Measurements from ENCODE around the gene PSME3IP1. TPM values are rescaled to one million over a fixed set of nuclear protein-coding genes. Genes with fewer than 3 reads are reported as not detected.

The PSME3IP1 gene
- total RNA-seq, 2 experiments from 2014 or later, result 115 to 137 TPM

- ChIA-PET CTCF (interaction anchor here (0.7 to 1.6 kb wide), 4 partner anchors 22 to 72 kb away, joined by 3 to 7 read pairs (median 4); partner anchors contain the start of gene CPNE2), POLR2A (no interaction called here)
- H3K4me3 Mint-ChIP-seq, result no peak overlapping the region
- no peaks in the 10 kb centered on the region for H3K27me3 Mint-ChIP-seq
- peaks cover 62% of the 10 kb centered on the region for H3K36me3 Mint-ChIP-seq (ENCODE audit: low read depth)
- H3K27ac Mint-ChIP-seq, result peak overlapping the region; percentile 28
- H3K4me1 Mint-ChIP-seq, result peaks cover 40% of the 10 kb centered on the region
- DNase-seq, result no peak
- H3K9me3 Mint-ChIP-seq, result no peaks in the 10 kb centered on the region
These were observed 29.5 kb downstream of the PSME3IP1 start for GRCh38 chr16:57156351-57156703.

DNA sequence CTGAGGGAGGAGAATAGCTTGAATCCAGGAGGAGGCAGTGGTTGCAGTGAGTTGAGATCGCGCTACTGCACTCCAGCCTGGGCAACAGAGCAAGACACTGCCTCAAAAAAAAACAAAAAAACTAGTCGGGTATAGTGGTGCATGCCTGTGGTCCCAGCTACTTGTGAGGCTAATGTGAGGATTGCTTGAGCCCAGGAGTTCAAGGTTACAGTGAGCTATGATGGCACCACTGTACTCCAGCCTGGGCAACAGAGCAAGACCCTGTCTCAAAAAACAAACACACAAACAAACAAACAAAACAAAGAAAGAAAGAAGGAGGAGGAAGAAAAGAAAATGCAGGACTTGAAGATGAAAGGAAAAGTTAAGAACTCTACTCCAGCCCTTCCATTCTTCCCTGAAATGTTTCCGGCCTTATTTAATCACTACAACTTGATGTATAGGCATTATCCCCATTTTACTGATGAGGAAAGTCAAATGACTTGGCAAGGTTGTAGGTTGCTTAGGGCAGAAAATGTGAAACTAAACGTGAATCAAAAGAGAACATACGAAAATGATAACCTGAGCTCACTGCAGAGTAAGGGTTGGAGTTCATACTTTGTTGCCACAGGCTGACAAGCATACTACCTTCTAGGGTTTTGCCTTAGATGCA is 30.0 kb downstream of the PSME3IP1 start:
- ChIA-PET CTCF (interaction anchor here (0.7 to 1.6 kb wide), 6 partner anchors 15 to 479 kb away, joined by 3 to 7 read pairs (median 3); partner anchors contain the start of gene CPNE2), POLR2A (interaction anchor here (0.6 kb wide), 1 partner anchor 35 kb away, joined by 3 read pairs; no protein-coding TSS in a partner anchor)
- H3K4me3 Mint-ChIP-seq, result no peak overlapping the region
- H3K4me1 Mint-ChIP-seq, result peaks cover 40% of the 10 kb centered on the region
- no peaks in the 10 kb centered on the region for H3K9me3 Mint-ChIP-seq
- no peaks in the 10 kb centered on the region for H3K27me3 Mint-ChIP-seq
- peak overlapping the region; percentile 28 for H3K27ac Mint-ChIP-seq
- no peak for DNase-seq
- H3K36me3 Mint-ChIP-seq (ENCODE audit: low read depth), result peaks cover 58% of the 10 kb centered on the region

DNA sequence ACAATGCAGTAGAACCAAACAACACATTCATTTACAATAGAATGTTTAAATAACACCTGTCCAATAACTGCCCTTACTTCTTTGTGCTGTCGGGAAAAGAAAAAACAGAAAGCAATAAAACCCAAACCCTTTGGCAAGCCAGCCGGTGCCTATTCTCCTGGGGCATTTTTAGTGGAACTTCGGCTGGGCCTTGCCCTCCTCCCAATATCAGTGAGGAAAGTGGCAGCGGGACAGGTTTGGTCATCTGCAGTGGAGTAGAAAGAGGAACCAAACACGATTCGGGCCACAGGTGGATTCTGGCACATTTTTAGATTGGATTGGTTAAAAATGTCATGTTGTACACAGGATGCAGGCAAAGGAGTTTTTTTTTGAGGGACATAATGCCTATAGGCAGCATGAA is 32.0 kb downstream of the PSME3IP1 start:
- H3K4me1 Mint-ChIP-seq, result peaks cover 36% of the 10 kb centered on the region
- ChIA-PET POLR2A (no interaction called here), CTCF (interaction anchor here (1.1 to 2.1 kb wide), 3 partner anchors 9 to 35 kb away, joined by 3 to 6 read pairs (median 5); no protein-coding TSS in a partner anchor)
- no peak for DNase-seq
- H3K27me3 Mint-ChIP-seq, result no peaks in the 10 kb centered on the region
- peaks cover 46% of the 10 kb centered on the region for H3K36me3 Mint-ChIP-seq (ENCODE audit: low read depth)
- H3K27ac Mint-ChIP-seq, result no peak overlapping the region
- H3K4me3 Mint-ChIP-seq, result no peak overlapping the region
- no peaks in the 10 kb centered on the region for H3K9me3 Mint-ChIP-seq

GRCh38 chr16:57152096-57153093 is 33.4 kb downstream of the PSME3IP1 start:
- Mint-ChIP-seq H3K9me3 (no peaks in the 10 kb centered on the region), H3K36me3 (ENCODE audit: low read depth) (peaks cover 38% of the 10 kb centered on the region), H3K4me1 (peaks cover 45% of the 10 kb centered on the region), H3K27ac (peak overlapping the region; percentile 14), H3K4me3 (no peak overlapping the region), H3K27me3 (no peaks in the 10 kb centered on the region)
- ChIA-PET POLR2A (no interaction called here), CTCF (interaction anchor here (1.0 to 2.5 kb wide), 6 partner anchors 11 to 33 kb away, joined by 3 to 8 read pairs (median 6); partner anchors contain the start of genes PSME3IP1 and RSPRY1)
- DNase-seq, result no peak

GRCh38 chr16:57151369-57151768 is 34.5 kb downstream of the PSME3IP1 start:
- DNase-seq, result no peak
- Mint-ChIP-seq H3K36me3 (ENCODE audit: low read depth) (peaks cover 32% of the 10 kb centered on the region), H3K27me3 (no peaks in the 10 kb centered on the region), H3K4me1 (peaks cover 39% of the 10 kb centered on the region), H3K9me3 (no peaks in the 10 kb centered on the region), H3K27ac (no peak overlapping the region), H3K4me3 (no peak overlapping the region)
- ChIA-PET CTCF (interaction anchor here (0.8 to 2.5 kb wide), 7 partner anchors 10 to 197 kb away, joined by 3 to 8 read pairs (median 5); partner anchors contain the start of genes PSME3IP1 and RSPRY1), POLR2A (no interaction called here)

DNA sequence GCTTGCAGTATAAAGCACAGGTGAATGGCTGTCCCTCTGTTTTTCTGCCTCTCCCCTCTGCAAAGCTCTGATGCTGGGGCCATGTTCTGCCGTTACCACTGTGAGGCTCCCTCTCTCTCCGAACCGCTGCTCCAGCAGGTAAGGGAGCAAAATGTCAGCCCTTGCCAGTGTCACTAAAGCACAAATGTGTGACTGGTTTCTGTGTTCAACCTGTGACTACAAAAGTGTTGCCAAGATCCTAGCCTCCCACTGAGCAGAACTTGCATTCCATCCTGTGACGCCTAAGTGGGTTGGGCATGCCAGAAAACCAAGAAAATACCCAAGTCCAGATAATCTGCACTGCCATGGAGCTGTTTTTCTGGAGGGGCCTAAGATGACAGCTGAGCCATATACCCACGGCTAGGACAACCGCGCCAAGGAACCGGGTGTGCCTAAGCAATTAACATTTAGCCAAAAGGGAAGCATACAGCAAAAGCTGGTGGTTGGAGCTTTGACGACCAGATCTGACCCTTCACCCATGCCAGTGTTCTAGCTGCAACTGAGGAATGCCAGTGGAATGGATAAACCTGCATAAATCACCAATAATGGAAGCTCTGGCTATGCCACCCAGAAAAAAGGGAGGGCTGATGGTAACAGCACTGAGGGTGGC is 35.0 kb downstream of the PSME3IP1 start:
- no peak overlapping the region for H3K4me3 Mint-ChIP-seq
- H3K36me3 Mint-ChIP-seq (ENCODE audit: low read depth), result peaks cover 27% of the 10 kb centered on the region
- no peaks in the 10 kb centered on the region for H3K27me3 Mint-ChIP-seq
- no peak for DNase-seq
- CTCF ChIA-PET, result interaction anchor here (0.8 to 2.5 kb wide), 8 partner anchors 10 to 197 kb away, joined by 3 to 8 read pairs (median 4); no protein-coding TSS in a partner anchor
- no peak overlapping the region for H3K27ac Mint-ChIP-seq
- peaks cover 33% of the 10 kb centered on the region for H3K4me1 Mint-ChIP-seq
- no peaks in the 10 kb centered on the region for H3K9me3 Mint-ChIP-seq
- POLR2A ChIA-PET, result no interaction called here

DNA sequence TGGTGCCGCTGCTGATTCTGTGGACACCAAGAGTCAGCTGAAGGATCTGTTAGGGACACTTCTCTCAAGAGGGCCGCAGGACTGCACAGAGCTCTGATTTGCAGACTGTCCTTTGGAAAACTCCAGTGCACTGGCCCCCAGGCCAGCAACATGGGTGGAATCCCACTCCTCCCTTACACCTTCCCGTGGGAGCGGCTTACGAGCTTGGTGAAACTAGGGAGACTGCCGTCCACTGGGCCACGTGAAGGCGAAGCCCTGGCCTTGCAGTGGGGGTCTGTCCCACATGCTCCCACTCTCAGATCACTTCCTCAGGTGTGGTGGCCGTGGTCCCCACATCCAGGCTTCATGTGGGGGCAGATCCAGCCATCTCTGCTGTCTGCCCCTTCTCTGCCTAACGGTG is 36.4 kb downstream of the PSME3IP1 start:
- H3K27ac Mint-ChIP-seq, result no peak overlapping the region
- ChIA-PET POLR2A (no interaction called here), CTCF (interaction anchor here (0.6 to 1.7 kb wide), 7 partner anchors 9 to 267 kb away, joined by 3 read pairs; no protein-coding TSS in a partner anchor)
- H3K36me3 Mint-ChIP-seq (ENCODE audit: low read depth), result peaks cover 19% of the 10 kb centered on the region
- no peak for DNase-seq
- no peaks in the 10 kb centered on the region for H3K27me3 Mint-ChIP-seq
- H3K4me1 Mint-ChIP-seq, result peaks cover 24% of the 10 kb centered on the region
- no peaks in the 10 kb centered on the region for H3K9me3 Mint-ChIP-seq
- H3K4me3 Mint-ChIP-seq, result no peak overlapping the region

DNA sequence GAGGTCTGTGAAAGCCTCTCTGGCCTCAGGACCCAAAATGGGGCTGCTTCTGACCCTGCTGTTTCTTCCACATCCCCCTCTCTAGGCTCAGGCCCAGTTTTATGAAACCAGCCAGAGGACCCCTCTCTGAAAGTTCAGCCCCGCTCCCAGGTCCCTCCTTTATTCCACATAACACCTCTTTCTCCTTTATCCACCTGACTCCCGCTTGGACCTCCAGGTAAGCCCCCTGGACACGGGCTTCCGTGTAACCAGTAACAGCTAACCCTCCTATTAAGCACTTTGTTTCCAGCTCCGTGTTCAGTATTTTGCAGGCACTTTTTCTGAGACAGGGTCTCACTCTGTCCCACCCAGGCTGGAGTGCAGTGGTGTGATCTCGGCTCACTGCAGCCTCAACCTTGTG is 37.4 kb downstream of the PSME3IP1 start:
- POLR2A ChIA-PET, result no interaction called here

GRCh38 chr16:57147381-57148221 is 38.2 kb downstream of the PSME3IP1 start:
- H3K4me3 Mint-ChIP-seq, result no peak overlapping the region
- peaks cover 29% of the 10 kb centered on the region for H3K4me1 Mint-ChIP-seq
- no peak for DNase-seq
- ChIA-PET POLR2A (no interaction called here), CTCF (interaction anchor here (0.6 to 0.7 kb wide), 2 partner anchors 27 to 266 kb away, joined by 3 to 4 read pairs; no protein-coding TSS in a partner anchor)
- H3K27me3 Mint-ChIP-seq, result no peaks in the 10 kb centered on the region
- peaks cover 6% of the 10 kb centered on the region for H3K36me3 Mint-ChIP-seq (ENCODE audit: low read depth)
- peak overlapping the region; percentile 72 for H3K27ac Mint-ChIP-seq
- no peaks in the 10 kb centered on the region for H3K9me3 Mint-ChIP-seq

More for the DNA sequence above, 37.4 kb downstream of the PSME3IP1 start:
- H3K27ac Mint-ChIP-seq, result no peak overlapping the region
- H3K36me3 Mint-ChIP-seq (ENCODE audit: low read depth), result peaks cover 10% of the 10 kb centered on the region
- H3K4me3 Mint-ChIP-seq, result no peak overlapping the region
- no peak for DNase-seq
- CTCF ChIA-PET, result interaction anchor here (1.0 to 1.5 kb wide), 4 partner anchors 13 to 268 kb away, joined by 3 read pairs; no protein-coding TSS in a partner anchor
- H3K4me1 Mint-ChIP-seq, result peaks cover 24% of the 10 kb centered on the region
- no peaks in the 10 kb centered on the region for H3K9me3 Mint-ChIP-seq
- no peaks in the 10 kb centered on the region for H3K27me3 Mint-ChIP-seq

DNA sequence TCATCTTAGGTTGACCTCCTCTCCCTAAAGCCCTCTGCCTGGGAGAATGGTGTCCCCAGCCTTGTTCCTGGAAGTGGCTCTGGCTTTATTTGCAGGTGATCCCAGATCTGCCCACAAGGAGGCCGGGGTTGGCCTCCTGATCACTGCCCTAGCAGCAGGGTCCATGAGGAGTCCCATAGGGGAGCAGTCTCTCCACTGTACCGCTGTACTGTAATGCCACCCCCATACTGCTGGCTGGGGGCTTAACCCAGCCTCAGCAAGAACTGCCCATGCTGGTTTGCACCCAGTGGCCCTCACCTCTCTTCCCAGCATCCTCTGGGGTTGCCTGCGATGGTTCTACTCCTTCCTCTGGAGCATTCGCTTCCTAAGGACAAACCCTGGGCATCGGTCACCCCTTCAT is 39.1 kb downstream of the PSME3IP1 start:
- H3K4me3 Mint-ChIP-seq, result no peak overlapping the region
- DNase-seq, result no peak
- ChIA-PET CTCF (no interaction called here), POLR2A (no interaction called here)
- H3K4me1 Mint-ChIP-seq, result peaks cover 29% of the 10 kb centered on the region
- H3K9me3 Mint-ChIP-seq, result no peaks in the 10 kb centered on the region
- peak overlapping the region; percentile 13 for H3K27ac Mint-ChIP-seq
- no peaks in the 10 kb centered on the region for H3K27me3 Mint-ChIP-seq
- peaks cover 2% of the 10 kb centered on the region for H3K36me3 Mint-ChIP-seq (ENCODE audit: low read depth)

- Mint-ChIP-seq H3K27ac (no peak overlapping the region), H3K4me3 (no peak overlapping the region), H3K9me3 (no peaks in the 10 kb centered on the region), H3K36me3 (ENCODE audit: low read depth) (peaks cover 2% of the 10 kb centered on the region), H3K4me1 (peaks cover 29% of the 10 kb centered on the region), H3K27me3 (no peaks in the 10 kb centered on the region)
- CTCF ChIA-PET, result interaction anchor here (1.0 kb wide), 1 partner anchor 53 kb away, joined by 3 read pairs; the partner anchor contains the start of gene CPNE2
- DNase-seq, result no peak
- POLR2A ChIA-PET, result interaction anchor here (0.6 kb wide), 1 partner anchor 292 kb away, joined by 4 read pairs; no protein-coding TSS in a partner anchor
These were observed 39.7 kb downstream of the PSME3IP1 start for GRCh38 chr16:57146040-57146647.
